SK-N-SH treated with all-trans-retinoic acid at 6 μM for 48 hours (cell line): ENCODE data around the gene NPY4R2.
"Not testable (repeated sequence)": the region's sequence is repeated elsewhere in the genome, so short reads cannot be mapped to it uniquely, and the experiment has no call there.

ENCODE experiments used
- ATAC-seq: fragments of 200-7000 bp; cut with Tn5 transposase; 3 replicates; pipeline ENCODE4 v1.9.1; 2020; ENCODE audit warnings: mild to moderate bottlenecking, moderate library complexity

The NPY4R2 gene

DNA sequence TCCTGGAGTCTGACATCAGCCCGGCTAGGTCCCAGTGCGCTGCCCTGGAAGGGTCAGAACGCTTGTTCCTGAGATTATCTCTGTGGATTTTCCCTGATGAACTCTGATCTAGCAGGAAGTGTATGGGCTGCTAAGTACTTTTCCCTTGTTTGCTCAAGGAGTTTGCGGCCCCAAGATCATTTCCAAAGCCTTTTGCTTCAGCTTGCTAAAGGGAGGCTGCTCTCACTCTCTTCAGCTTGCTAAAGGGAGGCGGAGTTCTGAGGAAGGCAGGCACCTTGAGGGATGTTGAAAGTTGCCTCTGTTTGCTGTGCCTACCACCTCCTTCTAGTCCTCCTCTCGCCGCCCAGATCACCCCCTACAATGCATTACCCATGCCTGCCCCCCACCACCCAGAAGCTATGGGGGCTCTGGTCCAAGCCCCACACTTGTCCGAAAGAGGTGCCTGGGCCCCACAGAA is 18.3 kb downstream of the NPY4R2 start:
- ATAC-seq = not testable (repeated sequence)

GRCh38 chr10:47937634-47938033 is 19.2 kb downstream of the NPY4R2 start:
- ATAC-seq = not testable (repeated sequence)

GRCh38 chr10:47940821-47941220 is 22.4 kb downstream of the NPY4R2 start:
- ATAC-seq = not testable (repeated sequence)

GRCh38 chr10:47941379-47941778 is 22.9 kb downstream of the NPY4R2 start:
- not testable (repeated sequence) for ATAC-seq

DNA sequence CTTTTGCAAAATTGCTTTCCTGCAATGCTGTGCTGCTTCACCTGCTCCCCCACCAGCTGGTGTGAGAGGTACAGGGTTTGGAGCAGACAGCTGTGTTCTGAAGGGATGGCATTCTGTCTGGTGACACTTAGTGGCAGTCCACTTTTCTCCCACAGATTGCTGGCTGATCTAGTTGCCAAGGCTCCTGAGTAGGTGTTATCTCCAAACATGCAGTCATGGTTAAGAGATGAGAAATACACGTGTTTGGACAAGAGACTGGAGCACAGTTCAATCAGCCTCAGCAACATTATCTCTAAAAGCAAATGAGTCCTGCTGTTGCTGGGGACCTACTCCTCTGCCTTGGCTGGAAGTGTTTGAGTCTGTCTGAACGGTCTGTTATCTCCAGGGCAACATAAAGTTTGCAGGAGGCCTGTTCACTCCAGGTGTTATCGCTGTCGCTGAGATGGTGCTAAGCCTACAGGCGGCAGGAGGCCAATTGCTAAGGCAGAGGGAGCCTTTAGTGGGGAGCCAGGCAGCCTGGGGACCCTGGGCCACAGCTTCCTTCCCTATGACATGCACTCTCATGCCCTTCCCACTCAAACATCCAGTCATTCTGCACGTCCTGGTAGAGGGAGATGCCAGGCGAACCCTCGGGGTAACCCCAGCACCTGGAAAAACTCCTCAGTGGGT is 24.0 kb downstream of the NPY4R2 start:
- ATAC-seq = peak; percentile 45; the same call in 1 of the 3 replicates

- not testable (repeated sequence) for ATAC-seq
These were observed 24.9 kb downstream of the NPY4R2 start for GRCh38 chr10:47943328-47943727.

GRCh38 chr10:47947424-47947823 is 29.0 kb downstream of the NPY4R2 start:
- not testable (repeated sequence) for ATAC-seq

- ATAC-seq = not testable (repeated sequence)
These were observed 38.7 kb downstream of the NPY4R2 start for GRCh38 chr10:47957158-47957557.

DNA sequence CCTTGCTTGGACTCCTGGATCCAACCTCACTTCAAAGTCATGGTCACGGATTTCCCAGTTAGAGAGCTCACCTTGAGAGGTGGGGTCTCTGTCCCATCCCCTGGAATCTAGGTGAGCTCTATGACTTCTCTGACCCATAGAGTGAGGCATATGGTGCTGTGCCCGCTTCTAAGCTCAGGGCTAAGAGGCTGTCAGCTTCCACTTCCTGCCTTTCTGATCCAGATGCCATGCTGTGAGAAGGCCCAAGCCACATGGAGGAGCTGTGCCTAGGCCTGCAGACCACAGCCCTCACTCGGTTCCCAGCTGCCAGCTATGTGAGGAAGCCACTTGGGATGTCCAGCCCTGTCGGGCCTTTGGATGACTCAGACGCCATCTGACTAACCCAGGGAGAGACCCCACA is 41.2 kb downstream of the NPY4R2 start:
- ATAC-seq = not testable (repeated sequence)

GRCh38 chr10:47960699-47961098 is 42.2 kb downstream of the NPY4R2 start:
- not testable (repeated sequence) for ATAC-seq

DNA sequence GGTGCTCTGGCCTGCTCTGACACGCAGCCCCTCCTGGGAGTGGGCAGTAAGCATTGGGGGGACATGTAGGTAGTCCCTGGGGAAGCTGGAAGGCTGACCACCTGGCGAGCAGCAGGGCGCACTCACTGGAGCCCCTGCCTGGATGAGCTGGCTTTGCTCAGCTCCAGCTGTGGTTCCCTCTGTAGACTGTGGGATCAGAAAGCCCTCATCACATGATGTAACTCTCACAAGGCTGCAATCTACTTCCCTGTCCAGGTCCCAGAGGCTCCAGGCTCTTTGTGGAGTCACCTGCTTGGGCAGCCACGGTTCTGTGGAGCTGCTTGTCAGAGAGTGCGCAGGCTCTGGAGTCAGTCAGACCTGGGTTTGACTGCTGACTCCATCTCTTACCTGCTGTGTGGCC is 44.3 kb downstream of the NPY4R2 start:
- not testable (repeated sequence) for ATAC-seq

DNA sequence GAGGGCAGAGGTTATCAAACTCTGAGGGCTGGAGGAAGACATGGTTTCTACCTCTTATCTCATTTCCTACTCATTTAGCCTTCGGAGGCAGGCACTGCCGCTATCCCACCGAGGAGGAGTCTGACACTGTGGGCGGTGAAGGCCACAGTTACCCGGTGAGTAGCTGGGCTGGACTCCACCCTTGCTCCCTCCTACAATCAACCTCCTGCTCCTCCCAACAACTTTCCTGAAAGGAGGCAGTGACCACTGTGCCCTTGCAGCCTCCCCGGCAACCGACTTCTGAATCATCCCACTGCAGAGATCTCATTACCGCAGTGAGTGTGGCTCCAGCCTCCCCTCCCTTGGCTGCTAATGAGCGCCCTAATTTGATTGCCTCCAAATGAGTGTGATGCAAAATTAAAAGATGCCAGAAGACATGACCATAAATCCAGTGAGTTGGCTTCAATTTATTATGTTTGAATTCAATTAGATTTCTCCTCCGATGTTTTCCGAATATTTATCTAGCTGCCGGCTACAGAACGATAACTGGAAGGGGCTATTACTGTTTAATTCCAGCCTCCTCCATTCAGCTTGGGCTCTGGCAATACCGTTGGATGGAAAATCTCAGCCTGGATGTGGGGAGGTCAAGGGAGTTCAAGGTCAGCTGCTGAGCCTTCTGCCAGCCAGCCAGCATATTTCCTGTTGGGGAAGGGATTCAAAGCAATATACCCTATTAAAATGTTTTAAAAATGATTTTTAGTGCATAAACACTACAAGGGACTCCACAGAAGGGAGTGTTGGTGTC is 46.0 kb downstream of the NPY4R2 start:
- peak; percentile 90 for ATAC-seq

- ATAC-seq = not testable (repeated sequence)
These were observed 50.5 kb downstream of the NPY4R2 start for GRCh38 chr10:47968988-47969387.

DNA sequence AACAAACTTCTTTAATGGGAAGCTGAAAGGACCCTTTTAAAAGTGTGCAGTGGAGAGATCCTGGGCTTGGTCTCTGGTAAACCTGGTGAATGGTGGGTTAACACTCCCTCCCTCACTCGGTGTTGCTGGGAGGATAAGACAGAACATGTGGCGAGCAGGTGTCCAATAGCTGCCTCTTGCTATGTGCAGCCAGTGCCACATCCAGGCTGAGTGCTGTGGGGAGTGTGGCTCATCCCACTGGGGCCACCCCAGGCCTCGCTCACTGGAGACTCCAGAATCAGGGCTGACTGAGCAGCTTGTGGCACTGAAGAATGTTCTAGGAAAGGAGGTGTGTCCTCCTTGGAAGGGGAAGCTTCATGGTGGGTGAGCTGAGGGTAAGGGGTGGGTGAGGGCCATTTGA is 51.6 kb downstream of the NPY4R2 start:
- ATAC-seq = not testable (repeated sequence)

DNA sequence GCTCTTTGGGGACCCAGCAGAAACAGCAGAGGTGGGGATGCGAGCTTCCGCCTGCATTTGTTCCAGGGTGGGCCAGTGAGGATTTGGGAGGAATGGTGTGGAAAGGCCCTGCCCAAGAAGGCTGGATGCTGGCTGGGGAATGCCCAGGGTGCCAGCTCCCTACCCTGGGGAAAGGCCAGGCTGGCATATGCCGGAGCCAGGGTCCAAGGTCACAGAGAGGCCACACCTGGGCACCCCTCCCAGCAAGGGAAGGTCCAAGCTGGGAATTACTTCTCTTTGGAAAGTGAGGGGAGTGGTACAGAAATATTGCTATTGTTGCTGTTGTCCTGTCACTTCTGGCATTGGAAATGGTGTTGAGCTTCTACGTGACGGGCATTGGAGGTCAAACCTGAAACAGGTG is 53.1 kb downstream of the NPY4R2 start:
- not testable (repeated sequence) for ATAC-seq

- not testable (repeated sequence) for ATAC-seq
These were observed 53.6 kb downstream of the NPY4R2 start for GRCh38 chr10:47972077-47972476.
